GM12801 (cell line): ENCODE data around the gene DOK1.

Experiments used
- CTCF ChIP-seq: IDR thresholded peaks from one replicate; pipeline ENCODE4 v1.5.1; 2011; ENCODE audit warnings: control low read depth; ENCODE audit not compliant: insufficient read length; ENCODE audit errors: extremely low read depth

DOK1 gene

GRCh38 chr2:74553892-74554819 lies at the start of gene DOK1, which contains the start of gene LOXL3:
DOK1 (plus strand) TSS chr2:74554720; CDS start chr2:74554755, 35 bp downstream.
LOXL3 (minus strand) TSS chr2:74553942; CDS start chr2:74552634, 1,308 bp downstream.
- no peak for TF ChIP-seq CTCF

GRCh38 chr2:74505448-74506246 lies 48.9 kb upstream of the DOK1 start:
- TF ChIP-seq CTCF = no peak

GRCh38 chr2:74507145-74507925 lies 47.2 kb upstream of the DOK1 start, which contains the start of gene PCGF1:
PCGF1 (minus strand) TSS chr2:74507695; CDS start chr2:74507668, 27 bp downstream.
- no peak for TF ChIP-seq CTCF

- TF ChIP-seq CTCF = no peak
Measured at GRCh38 chr2:74507926-74508520, 46.5 kb upstream of the DOK1 start.

- TF ChIP-seq CTCF = no peak
Measured at GRCh38 chr2:74510272-74510671, 44.2 kb upstream of the DOK1 start.

GRCh38 chr2:74511104-74511989 lies 43.2 kb upstream of the DOK1 start:
- no peak for TF ChIP-seq CTCF
